T-helper 1 cell treated with Interleukin-12 subunit alpha and Interleukin-12 subunit beta and Interleukin-4 antibody, amounts not matched to agents 30 μg/mL and 1 μg/mL, for 36 hours (primary cell): ENCODE measurements around the gene SLC13A1.

Experiments
- H3K27ac Mint-ChIP-seq: one replicate; pipeline ENCODE4 v1.8.0; 2021; ENCODE audit warnings: mild to moderate bottlenecking, mixed read lengths
- H3K27me3 Mint-ChIP-seq: one replicate; pipeline ENCODE4 v1.8.0; 2021; ENCODE audit warnings: low read depth, mixed read lengths
- H3K36me3 Mint-ChIP-seq: one replicate; pipeline ENCODE4 v1.8.0; 2021; ENCODE audit warnings: low read depth, mixed read lengths
- H3K4me1 Mint-ChIP-seq: one replicate; pipeline ENCODE4 v1.8.0; 2021; ENCODE audit warnings: low read depth, mixed read lengths
- H3K4me3 Mint-ChIP-seq: one replicate; pipeline ENCODE4 v1.8.0; 2021; ENCODE audit warnings: mild to moderate bottlenecking, moderate library complexity, mixed read lengths
- H3K9me3 Mint-ChIP-seq: one replicate; pipeline ENCODE4 v1.8.0; 2021; ENCODE audit warnings: mixed read lengths

Gene SLC13A1

GRCh38 chr7:123170333-123171246 lies 29.2 kb downstream of the SLC13A1 start:
- H3K36me3 Mint-ChIP-seq = no peaks in the 10 kb centered on the region
- no peaks in the 10 kb centered on the region for H3K9me3 Mint-ChIP-seq
- H3K27ac Mint-ChIP-seq = no peak overlapping the region
- H3K4me1 Mint-ChIP-seq = no peaks in the 10 kb centered on the region
- no peaks in the 10 kb centered on the region for H3K27me3 Mint-ChIP-seq
- H3K4me3 Mint-ChIP-seq = no peak overlapping the region

- no peak overlapping the region for H3K27ac Mint-ChIP-seq
- no peaks in the 10 kb centered on the region for H3K27me3 Mint-ChIP-seq
- no peaks in the 10 kb centered on the region for H3K4me1 Mint-ChIP-seq
- no peaks in the 10 kb centered on the region for H3K9me3 Mint-ChIP-seq
- no peak overlapping the region for H3K4me3 Mint-ChIP-seq
- no peaks in the 10 kb centered on the region for H3K36me3 Mint-ChIP-seq
Observed at GRCh38 chr7:123169065-123169464, 30.7 kb downstream of the SLC13A1 start.

- Mint-ChIP-seq H3K27ac (no peak overlapping the region), H3K27me3 (no peaks in the 10 kb centered on the region), H3K9me3 (no peaks in the 10 kb centered on the region), H3K36me3 (no peaks in the 10 kb centered on the region), H3K4me3 (no peak overlapping the region), H3K4me1 (no peaks in the 10 kb centered on the region)
Observed at GRCh38 chr7:123157606-123158005, 42.2 kb downstream of the SLC13A1 start.

- no peak overlapping the region for H3K27ac Mint-ChIP-seq
- no peaks in the 10 kb centered on the region for H3K36me3 Mint-ChIP-seq
- no peaks in the 10 kb centered on the region for H3K9me3 Mint-ChIP-seq
- no peaks in the 10 kb centered on the region for H3K4me1 Mint-ChIP-seq
- H3K4me3 Mint-ChIP-seq = no peak overlapping the region
- no peaks in the 10 kb centered on the region for H3K27me3 Mint-ChIP-seq
Observed at GRCh38 chr7:123155571-123155970, 44.2 kb downstream of the SLC13A1 start.

- H3K27ac Mint-ChIP-seq = no peak overlapping the region
- no peak overlapping the region for H3K4me3 Mint-ChIP-seq
- H3K9me3 Mint-ChIP-seq = no peaks in the 10 kb centered on the region
- H3K27me3 Mint-ChIP-seq = no peaks in the 10 kb centered on the region
- no peaks in the 10 kb centered on the region for H3K4me1 Mint-ChIP-seq
- H3K36me3 Mint-ChIP-seq = no peaks in the 10 kb centered on the region
Observed at GRCh38 chr7:123154231-123154860, 45.4 kb downstream of the SLC13A1 start.

GRCh38 chr7:123151443-123151842 lies 48.3 kb downstream of the SLC13A1 start:
- no peak overlapping the region for H3K27ac Mint-ChIP-seq
- H3K9me3 Mint-ChIP-seq = no peaks in the 10 kb centered on the region
- H3K27me3 Mint-ChIP-seq = no peaks in the 10 kb centered on the region
- H3K36me3 Mint-ChIP-seq = no peaks in the 10 kb centered on the region
- H3K4me3 Mint-ChIP-seq = no peak overlapping the region
- H3K4me1 Mint-ChIP-seq = no peaks in the 10 kb centered on the region

- Mint-ChIP-seq H3K9me3 (no peaks in the 10 kb centered on the region), H3K27me3 (no peaks in the 10 kb centered on the region), H3K36me3 (no peaks in the 10 kb centered on the region), H3K4me3 (no peak overlapping the region), H3K27ac (no peak overlapping the region), H3K4me1 (no peaks in the 10 kb centered on the region)
Observed at GRCh38 chr7:123148813-123149212, 51.0 kb downstream of the SLC13A1 start.

- Mint-ChIP-seq H3K27me3 (no peaks in the 10 kb centered on the region), H3K4me3 (no peak overlapping the region), H3K4me1 (no peaks in the 10 kb centered on the region), H3K27ac (no peak overlapping the region), H3K9me3 (no peaks in the 10 kb centered on the region), H3K36me3 (no peaks in the 10 kb centered on the region)
Observed at GRCh38 chr7:123143252-123144006, 56.3 kb downstream of the SLC13A1 start.

GRCh38 chr7:123140561-123140960 lies 59.2 kb downstream of the SLC13A1 start:
- no peaks in the 10 kb centered on the region for H3K27me3 Mint-ChIP-seq
- H3K36me3 Mint-ChIP-seq = no peaks in the 10 kb centered on the region
- H3K27ac Mint-ChIP-seq = no peak overlapping the region
- H3K4me1 Mint-ChIP-seq = no peaks in the 10 kb centered on the region
- no peaks in the 10 kb centered on the region for H3K9me3 Mint-ChIP-seq
- H3K4me3 Mint-ChIP-seq = no peak overlapping the region

GRCh38 chr7:123135960-123136359 lies 63.8 kb downstream of the SLC13A1 start:
- no peaks in the 10 kb centered on the region for H3K4me1 Mint-ChIP-seq
- no peak overlapping the region for H3K4me3 Mint-ChIP-seq
- no peak overlapping the region for H3K27ac Mint-ChIP-seq
- H3K36me3 Mint-ChIP-seq = no peaks in the 10 kb centered on the region
- H3K9me3 Mint-ChIP-seq = no peaks in the 10 kb centered on the region
- H3K27me3 Mint-ChIP-seq = no peaks in the 10 kb centered on the region

GRCh38 chr7:123133924-123134323 lies 65.8 kb downstream of the SLC13A1 start:
- no peaks in the 10 kb centered on the region for H3K27me3 Mint-ChIP-seq
- no peak overlapping the region for H3K27ac Mint-ChIP-seq

GRCh38 chr7:123131961-123132360 lies 67.8 kb downstream of the SLC13A1 start:
- Mint-ChIP-seq H3K27me3 (no peaks in the 10 kb centered on the region), H3K4me3 (no peak overlapping the region), H3K36me3 (no peaks in the 10 kb centered on the region), H3K9me3 (no peaks in the 10 kb centered on the region), H3K4me1 (no peaks in the 10 kb centered on the region), H3K27ac (no peak overlapping the region)

More at GRCh38 chr7:123133924-123134323, 65.8 kb downstream of the SLC13A1 start:
- no peaks in the 10 kb centered on the region for H3K36me3 Mint-ChIP-seq
- no peak overlapping the region for H3K4me3 Mint-ChIP-seq
- H3K4me1 Mint-ChIP-seq = no peaks in the 10 kb centered on the region
- no peaks in the 10 kb centered on the region for H3K9me3 Mint-ChIP-seq

- H3K4me3 Mint-ChIP-seq = no peak overlapping the region
- no peaks in the 10 kb centered on the region for H3K36me3 Mint-ChIP-seq
- H3K27ac Mint-ChIP-seq = no peak overlapping the region
- no peaks in the 10 kb centered on the region for H3K4me1 Mint-ChIP-seq
- H3K9me3 Mint-ChIP-seq = no peaks in the 10 kb centered on the region
- no peaks in the 10 kb centered on the region for H3K27me3 Mint-ChIP-seq
Observed at GRCh38 chr7:123131556-123131955, 68.2 kb downstream of the SLC13A1 start.

- H3K9me3 Mint-ChIP-seq = no peaks in the 10 kb centered on the region
- no peaks in the 10 kb centered on the region for H3K36me3 Mint-ChIP-seq
- H3K27ac Mint-ChIP-seq = no peak overlapping the region
- H3K27me3 Mint-ChIP-seq = no peaks in the 10 kb centered on the region
- H3K4me1 Mint-ChIP-seq = no peaks in the 10 kb centered on the region
- no peak overlapping the region for H3K4me3 Mint-ChIP-seq
Observed at GRCh38 chr7:123131140-123131539, 68.6 kb downstream of the SLC13A1 start.
